OCI-LY7 (cell line): Measurements from ENCODE around the gene FMNL1. TPM values are rescaled to one million over a fixed set of nuclear protein-coding genes. Genes with fewer than 3 reads are reported as not detected.

Experiments
- BruUV-seq: library from RNA; stranded (reverse); fragments of 400-500 nt; replicated peaks from 2 replicates; lab custom pipeline; 2021; lab: Mats Ljungman, UMichigan
- CTCF ChIA-PET: fragments of 300-600 bp; sonication (Branson Sonifier 250); formaldehyde crosslinking; loops from one replicate; lab custom pipeline; 2022; ENCODE audit warnings: antibody characterized with exemption; ENCODE audit not compliant: unreplicated experiment; lab: Charles Lee
- POLR2A ChIA-PET: fragments of 300-600 bp; sonication (Branson Sonifier 250); formaldehyde crosslinking; loops from one replicate; lab custom pipeline; 2022; ENCODE audit warnings: antibody characterized with exemption; lab: Charles Lee
- DNase-seq: peaks from one replicate; pipeline ENCODE4 v3.0.0-alpha.2; 2015; ENCODE audit warnings: low spot score
- H2AFZ ChIP-seq: fragments of 200-600 bp; sonication (generic), shearing (Covaris generic); 2 replicates; pipeline ENCODE4 v1.6.1; 2014; ENCODE audit warnings: mild to moderate bottlenecking, antibody characterized with exemption, low read length, moderate library complexity
- H3K27ac ChIP-seq: fragments of 200-600 bp; sonication (generic); 2 replicates; pipeline ENCODE4 v1.5.1; 2014; ENCODE audit warnings: mixed run types, low read depth, mild to moderate bottlenecking, moderate library complexity, low read length, inconsistent platforms; ENCODE audit not compliant: poor library complexity, severe bottlenecking
- H3K36me3 ChIP-seq: fragments of 200-600 bp; sonication (generic); 2 replicates; pipeline ENCODE4 v1.6.1; 2014; ENCODE audit warnings: mild to moderate bottlenecking, antibody characterized with exemption, low read length, moderate library complexity, mixed read lengths; ENCODE audit not compliant: insufficient read depth
- H3K4me1 ChIP-seq: fragments of 200-600 bp; sonication (generic); 2 replicates; pipeline ENCODE4 v1.5.1; 2014; ENCODE audit warnings: mild to moderate bottlenecking, low read length; ENCODE audit not compliant: insufficient read depth, poor library complexity, severe bottlenecking
- H3K4me2 ChIP-seq: fragments of 200-600 bp; sonication (generic); 2 replicates; pipeline ENCODE4 v1.6.1; 2014; ENCODE audit warnings: mild to moderate bottlenecking, low read length
- H3K4me3 ChIP-seq: fragments of 200-600 bp; sonication (generic); 2 replicates; pipeline ENCODE4 v1.5.1; 2014; ENCODE audit warnings: mild to moderate bottlenecking, low read depth, low read length; ENCODE audit not compliant: poor library complexity, severe bottlenecking
- H3K79me2 ChIP-seq: fragments of 200-600 bp; sonication (generic); 2 replicates; pipeline ENCODE4 v1.6.1; 2016; ENCODE audit warnings: low read depth, mild to moderate bottlenecking, low read length, moderate library complexity, mixed read lengths; ENCODE audit not compliant: insufficient read depth
- H3K9me2 ChIP-seq: fragments of 200-600 bp; sonication (generic); 2 replicates; pipeline ENCODE4 v1.6.1; 2016; ENCODE audit warnings: mild to moderate bottlenecking, low read length, mixed read lengths; ENCODE audit not compliant: insufficient read depth
- H3K9me3 ChIP-seq: fragments of 200-600 bp; sonication (generic); 2 replicates; pipeline ENCODE4 v1.6.1; 2014; ENCODE audit warnings: mild to moderate bottlenecking, mixed run types, low read length, mixed read lengths
- H4K20me1 ChIP-seq: fragments of 200-600 bp; sonication (generic); 2 replicates; pipeline ENCODE4 v1.6.1; 2014; ENCODE audit warnings: mild to moderate bottlenecking, antibody characterized with exemption, low read length, moderate library complexity, mixed read lengths; ENCODE audit not compliant: insufficient read depth
- CTCF ChIP-seq: fragments of 200-600 bp; sonication (generic); conservative IDR thresholded peaks from 2 replicates; pipeline ENCODE4 v1.5.1; 2014; ENCODE audit warnings: mild to moderate bottlenecking, antibody characterized with exemption, low read length, moderate library complexity, mixed read lengths
- EZH2phosphoT487 ChIP-seq: fragments of 200-600 bp; sonication (generic); IDR thresholded peaks from 2 replicates; pipeline ENCODE4 v1.6.1; 2018; ENCODE audit warnings: low read depth, borderline replicate concordance, mild to moderate bottlenecking, mixed run types, antibody characterized with exemption, low read length, moderate library complexity, mixed read lengths
- intact Hi-C: fragments of 100-400 bp; cut with micrococcal nuclease; formaldehyde crosslinking; loops from one replicate; pipeline ENCODE4 v1.10.0; 2022; ENCODE audit not compliant: unreplicated experiment
- total RNA-seq, 2 experiments: library from RNA; depleted of rRNA in 1 of 2; stranded (reverse); fragments of >200 nt in 1 of 2; shearing (Covaris generic) in 1 of 2; gene quantifications; 2 replicates each; pipeline ENCODE4 v1.2.3, GENCODE V29; 2014 to 2022

Gene FMNL1
- total RNA-seq, 2 experiments from 2014 or later: 55.1 to 133 TPM

- H3K79me2 ChIP-seq: peaks cover 58% of the 10 kb centered on the region; the same call in 1 of the 2 replicates
- peaks cover 4% of the 10 kb centered on the region for H3K36me3 ChIP-seq
- DNase-seq: peak; percentile 67
- no peaks in the 10 kb centered on the region for H4K20me1 ChIP-seq
- POLR2A ChIA-PET: interaction anchor here (0.8 to 1.1 kb wide), 2 partner anchors 9 to 184 kb away, joined by 3 to 5 read pairs; no protein-coding TSS in a partner anchor
- peak overlapping the region; percentile 96 for H3K4me3 ChIP-seq
- H3K9me3 ChIP-seq: no peaks in the 10 kb centered on the region
- CTCF ChIA-PET: no interaction called here
- H3K4me2 ChIP-seq: peak overlapping the region; percentile 98
- intact Hi-C loops: loop anchor here (5.0 kb wide), 1 partner anchor 88 kb away; the partner anchor contains the start of gene MAP3K14
- no peak overlapping the region for H2AFZ ChIP-seq
- peak overlapping the region; percentile 97 for H3K27ac ChIP-seq
- no peaks in the 10 kb centered on the region for H3K9me2 ChIP-seq
- no TSS peak for BruUV-seq
- H3K4me1 ChIP-seq: peaks cover 75% of the 10 kb centered on the region
- TF ChIP-seq CTCF (no peak), EZH2phosphoT487 (no peak)
These were observed 7.3 kb downstream of the FMNL1 start for GRCh38 chr17:45228763-45229539.

GRCh38 chr17:45229681-45230409, 8.2 kb downstream of the FMNL1 start:
- H3K27ac ChIP-seq: peak overlapping the region; percentile 97
- H3K9me3 ChIP-seq: no peaks in the 10 kb centered on the region
- peaks cover 5% of the 10 kb centered on the region for H3K36me3 ChIP-seq
- H4K20me1 ChIP-seq: no peaks in the 10 kb centered on the region; the same call in 1 of the 2 replicates
- peak overlapping the region; percentile 98 for H3K4me2 ChIP-seq
- intact Hi-C loops: loop anchor here (5.0 kb wide), 1 partner anchor 87 kb away; the partner anchor contains the start of gene MAP3K14
- no TSS peak for BruUV-seq
- H3K4me1 ChIP-seq: peaks cover 68% of the 10 kb centered on the region
- peaks cover 49% of the 10 kb centered on the region; the same call in 1 of the 2 replicates for H3K79me2 ChIP-seq
- ChIA-PET POLR2A (interaction anchor here (1.1 kb wide), 1 partner anchor 10 kb away, joined by 5 read pairs; no protein-coding TSS in a partner anchor), CTCF (interaction anchor here (1.3 kb wide), 1 partner anchor 80 kb away, joined by 5 read pairs; no protein-coding TSS in a partner anchor)
- no peak overlapping the region for H2AFZ ChIP-seq
- H3K9me2 ChIP-seq: no peaks in the 10 kb centered on the region
- H3K4me3 ChIP-seq: no peak overlapping the region
- no peak for DNase-seq
- TF ChIP-seq EZH2phosphoT487: no peak
- TF ChIP-seq CTCF: no peak
